NCI-H2171 treated with DMSO at 0.1 percent for 48 hours (cell line): ENCODE measurements around the gene CADM2.
A peak's percentile ranks its signal among the peaks of the same experiment; 100 is the strongest.
"Not testable (repeated sequence)": the region's sequence is repeated elsewhere in the genome, so short reads cannot be mapped to it uniquely, and the experiment has no call there.

Experiments
- DNase-seq: peaks from one replicate; lab custom pipeline; 2025; lab: John Stamatoyannopoulos, UW

The CADM2 gene

GRCh38 chr3:85077018-85077417 lies 118.2 kb downstream of the CADM2 start:
- no peak for DNase-seq

- DNase-seq, result no peak
Observed at GRCh38 chr3:85081191-85081906, 122.6 kb downstream of the CADM2 start.

DNA sequence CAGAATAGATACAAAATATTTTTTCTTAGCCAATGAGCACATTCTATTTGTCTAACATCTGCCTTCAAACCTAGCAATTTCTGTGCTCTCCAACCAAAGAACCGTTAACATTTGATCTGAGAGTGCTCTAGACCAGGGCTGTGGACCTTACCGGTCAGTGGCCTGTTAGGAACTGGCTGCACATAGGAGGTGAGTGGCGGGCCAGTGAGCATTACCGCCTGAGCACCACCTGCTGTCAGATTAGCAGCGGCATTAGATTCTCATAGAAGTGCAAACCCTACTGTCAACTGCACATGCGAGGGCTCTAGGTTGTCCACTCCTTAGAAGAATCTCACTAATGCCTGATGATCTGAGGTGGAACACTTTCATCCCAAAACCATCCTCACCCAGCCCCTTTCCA lies 131.7 kb downstream of the CADM2 start:
- no peak for DNase-seq

GRCh38 chr3:85100316-85100715 lies 141.5 kb downstream of the CADM2 start:
- no peak for DNase-seq

- DNase-seq, result no peak
Observed at GRCh38 chr3:85102781-85103180, 144.0 kb downstream of the CADM2 start.

- DNase-seq, result no peak
Observed at GRCh38 chr3:85110393-85110792, 151.6 kb downstream of the CADM2 start.

GRCh38 chr3:85120879-85121278 lies 162.1 kb downstream of the CADM2 start:
- no peak for DNase-seq

- not testable (repeated sequence) for DNase-seq
Observed at GRCh38 chr3:85132864-85133263, 174.1 kb downstream of the CADM2 start.

DNA sequence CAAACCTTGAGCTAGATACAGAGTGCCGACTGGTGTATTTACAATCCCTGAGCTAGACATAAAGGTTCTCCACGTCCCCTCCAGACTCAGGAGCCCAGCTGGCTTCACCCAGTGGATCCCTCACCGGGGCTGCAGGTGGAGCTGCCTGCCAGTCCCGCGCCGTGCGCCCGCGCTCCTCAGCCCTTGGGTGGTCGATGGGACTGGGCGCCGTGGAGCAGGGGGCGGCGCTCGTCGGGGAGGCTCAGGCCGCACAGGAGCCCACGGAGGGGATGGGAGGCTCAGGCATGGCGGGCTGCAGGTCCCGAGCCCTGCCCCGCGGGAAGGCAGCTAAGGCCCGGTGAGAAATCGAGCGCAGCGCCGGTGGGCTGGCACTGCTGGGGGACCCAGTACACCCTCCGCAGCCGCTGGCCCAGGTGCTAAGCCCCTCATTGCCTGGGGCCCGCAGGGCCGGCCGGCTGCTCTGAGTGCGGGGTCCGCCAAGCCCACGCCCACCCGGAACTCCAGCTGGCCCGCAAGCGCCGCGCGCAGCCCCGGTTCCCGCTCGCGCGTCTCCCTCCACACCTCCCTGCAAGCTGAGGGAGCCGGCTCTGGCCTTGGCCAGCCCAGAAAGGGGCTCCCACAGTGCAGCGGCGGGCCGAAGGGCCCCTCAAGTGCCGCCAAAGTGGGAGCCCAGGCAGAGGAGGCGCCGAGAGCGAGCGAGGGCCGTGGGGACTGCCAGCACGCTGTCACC lies 175.1 kb downstream of the CADM2 start:
- DNase-seq, result not testable (repeated sequence)

- no peak for DNase-seq
Observed at GRCh38 chr3:85142626-85143025, 183.8 kb downstream of the CADM2 start.

DNA sequence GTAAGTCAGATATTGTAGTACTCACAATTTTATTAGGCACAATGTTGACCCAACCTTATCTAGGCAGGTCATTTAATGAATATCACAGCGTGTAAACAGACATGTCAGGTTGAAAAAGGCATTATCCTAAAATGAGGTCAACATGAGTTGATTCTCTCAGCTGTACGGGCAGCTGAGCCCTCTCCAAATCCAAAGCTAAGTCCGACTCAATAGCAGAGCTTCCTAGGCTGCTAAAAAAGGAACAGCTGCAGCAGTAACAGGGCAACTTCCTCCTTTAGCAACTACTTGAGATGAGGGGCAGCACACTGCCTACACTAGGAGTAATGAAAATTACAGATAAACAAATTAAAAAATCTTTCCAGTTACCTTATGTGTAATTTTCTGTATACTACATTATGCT lies 189.2 kb downstream of the CADM2 start:
- no peak for DNase-seq

GRCh38 chr3:85151555-85151954 lies 192.8 kb downstream of the CADM2 start:
- no peak for DNase-seq

- not testable (repeated sequence) for DNase-seq
Observed at GRCh38 chr3:85153279-85153678, 194.5 kb downstream of the CADM2 start.

DNA sequence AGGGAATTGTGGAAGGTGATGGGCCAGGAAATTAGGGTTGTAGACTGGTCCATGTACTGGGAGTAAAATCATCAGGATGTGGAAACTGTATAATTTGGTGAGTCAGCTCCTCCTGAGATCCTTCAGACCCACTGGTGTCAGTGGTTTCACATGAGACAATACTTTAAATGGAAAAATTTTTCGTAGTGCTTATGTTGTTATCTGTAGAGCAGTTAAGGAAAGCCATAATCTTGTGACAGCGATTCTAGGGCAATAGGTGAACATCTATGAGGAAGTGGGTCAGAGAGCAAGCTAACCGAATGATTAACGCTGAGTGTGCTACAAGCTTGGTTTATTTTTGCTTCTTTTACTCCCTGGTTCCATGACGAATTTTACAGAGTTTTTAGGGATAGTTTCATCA lies 200.6 kb downstream of the CADM2 start:
- DNase-seq, result no peak

- DNase-seq, result no peak
Observed at GRCh38 chr3:85161544-85161943, 202.8 kb downstream of the CADM2 start.

DNA sequence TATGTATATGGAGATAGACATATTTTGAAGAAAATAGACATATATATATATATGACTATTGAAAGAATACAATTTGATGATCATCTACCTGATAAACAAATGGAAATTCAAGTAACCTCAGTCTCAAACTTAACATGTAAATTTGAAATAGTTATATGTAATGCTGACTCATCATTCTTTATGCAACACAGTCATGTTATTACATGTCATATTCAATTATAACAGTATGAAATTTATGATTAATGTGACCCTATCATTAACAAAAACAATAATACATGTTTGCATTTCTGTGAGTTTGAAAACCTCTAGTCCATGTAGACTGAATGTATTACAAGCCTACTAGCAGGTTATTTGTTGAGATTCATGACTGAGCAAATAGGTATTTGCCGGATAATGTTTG lies 204.1 kb downstream of the CADM2 start:
- DNase-seq, result no peak

DNA sequence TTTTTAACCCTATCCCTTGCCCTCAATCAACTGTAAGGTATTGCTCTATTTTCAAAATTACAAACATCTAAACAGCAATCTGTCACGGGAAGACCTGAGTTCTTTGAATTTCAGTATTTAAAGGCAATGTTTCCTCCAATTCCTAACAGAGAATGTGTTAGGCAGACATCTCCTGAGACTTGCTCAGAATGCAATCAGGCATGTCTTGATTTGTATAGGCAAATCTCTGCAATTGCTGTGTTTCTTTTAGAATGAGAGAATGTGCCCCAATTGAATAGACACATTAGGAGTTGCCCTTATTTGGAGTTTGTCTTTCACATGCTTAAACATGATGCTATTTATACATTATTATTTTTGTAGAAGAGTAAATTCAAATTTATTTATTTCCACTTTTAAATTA lies 205.6 kb downstream of the CADM2 start:
- DNase-seq, result no peak

DNA sequence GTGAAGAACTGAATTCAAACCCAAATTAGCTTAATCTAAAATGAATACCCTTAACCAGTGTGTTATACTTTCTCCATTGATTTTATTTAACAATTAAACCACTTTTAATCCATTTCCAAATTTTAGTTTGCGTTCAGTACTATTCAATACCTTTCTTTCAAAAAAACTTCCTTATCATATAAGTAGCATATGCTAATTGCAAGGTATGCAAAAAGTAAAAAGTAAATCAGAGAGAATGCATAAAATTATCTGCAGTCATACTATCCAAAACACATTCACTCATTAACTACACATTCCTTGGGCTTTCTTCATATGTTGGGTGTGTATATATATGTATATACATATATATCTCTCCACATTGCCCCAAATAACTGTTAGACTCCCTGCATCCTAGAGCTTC lies 208.8 kb downstream of the CADM2 start:
- no peak for DNase-seq

GRCh38 chr3:85170646-85171045 lies 211.9 kb downstream of the CADM2 start:
- no peak for DNase-seq

DNA sequence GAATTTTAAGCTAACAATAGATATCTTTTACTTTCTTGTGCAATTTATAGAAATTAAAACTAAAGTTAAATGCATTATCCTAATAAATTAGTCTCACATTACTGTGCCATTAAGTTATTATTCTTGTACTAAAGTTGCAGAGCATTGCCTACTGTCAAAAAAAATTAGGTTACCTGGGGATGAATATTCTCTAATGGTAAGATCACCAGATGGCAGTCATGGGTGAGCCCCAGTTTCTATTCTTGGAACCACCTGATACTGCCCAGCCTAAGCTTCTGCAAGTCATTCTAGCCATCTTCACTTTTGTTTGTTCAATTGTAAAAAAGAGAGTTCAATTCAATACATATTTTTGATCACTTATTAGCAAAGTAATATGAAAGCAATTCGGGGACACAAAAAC lies 213.2 kb downstream of the CADM2 start:
- peak; percentile 46 for DNase-seq

DNA sequence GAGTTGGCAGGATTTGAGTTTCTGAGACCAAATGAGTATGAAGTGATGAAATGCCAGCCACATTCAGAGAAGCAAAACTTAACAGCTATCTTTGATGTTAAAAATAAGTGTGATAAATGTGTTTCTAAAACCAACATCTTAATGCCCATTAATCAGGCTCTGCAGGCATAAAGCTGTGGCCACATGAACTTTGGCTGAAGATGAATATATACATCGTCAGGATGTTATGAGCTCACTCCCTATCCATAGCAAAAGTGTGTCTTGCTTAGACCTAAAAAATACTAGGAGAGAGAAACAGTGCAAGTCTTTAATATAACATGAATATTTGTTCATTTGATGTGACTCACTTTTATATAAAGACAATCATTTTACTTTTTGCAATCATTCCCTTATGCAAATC lies 218.0 kb downstream of the CADM2 start:
- no peak for DNase-seq

GRCh38 chr3:85182975-85183752 lies 224.4 kb downstream of the CADM2 start:
- DNase-seq, result no peak

DNA sequence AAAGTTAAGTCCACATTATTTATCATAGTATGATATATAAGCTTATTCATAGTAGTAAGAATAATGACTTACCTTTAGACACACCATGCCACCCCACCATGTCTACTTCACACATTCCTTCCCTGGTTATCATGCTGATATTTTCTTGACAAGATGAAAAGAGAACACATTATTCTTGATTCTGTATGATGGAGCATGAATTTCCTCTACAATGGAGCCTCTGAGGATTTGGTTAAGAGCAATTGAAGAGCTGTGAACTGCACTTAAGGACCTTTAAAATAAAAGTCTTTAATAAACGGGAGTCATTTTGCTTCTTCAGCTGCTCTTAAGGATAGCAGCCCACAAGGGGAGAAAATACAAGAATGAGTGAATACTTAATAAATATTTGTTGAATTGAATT lies 226.7 kb downstream of the CADM2 start:
- DNase-seq, result no peak
